Spleen (tissue), 11 donors: ENCODE data around the gene PERP. TPM values are rescaled to one million over a fixed set of nuclear protein-coding genes. Genes with fewer than 3 reads are reported as not detected.
"Not testable (repeated sequence)": the region's sequence is repeated elsewhere in the genome, so short reads cannot be mapped to it uniquely, and the experiment has no call there.

Source experiments
- DNase-seq: peaks from one replicate; pipeline ENCODE4 v3.0.0-alpha.2; 2020
- H3K27ac ChIP-seq, 8 donors: fragments of 200-600 bp; sonication (generic) in 7 of 8; 1 replicate in 4 of 8; 2 replicates in 4 of 8; pipeline versions ENCODE4 v1.5.0 to v1.8.0; 2016 to 2021; ENCODE audit warnings: inconsistent platforms in 4 of 8, mild to moderate bottlenecking in 4 of 8, moderate library complexity in 1 of 8
- H3K27me3 ChIP-seq, 7 donors: fragments of 200-600 bp; sonication (generic) in 6 of 7; replicated peaks in 1 of 7; 1 replicate in 4 of 7; 2 replicates in 3 of 7; pipeline versions ENCODE4 v1.5.0 to v1.8.0; 2016 to 2021; ENCODE audit warnings: inconsistent platforms in 3 of 7, mild to moderate bottlenecking in 1 of 7
- H3K36me3 ChIP-seq, 6 donors: fragments of 200-600 bp; sonication (generic) in 5 of 6; 1 replicate in 4 of 6; 2 replicates in 2 of 6; pipeline versions ENCODE4 v1.5.0 to v1.8.0; 2016 to 2021; ENCODE audit warnings: inconsistent platforms in 2 of 6
- H3K4me1 ChIP-seq, 6 donors: fragments of 200-600 bp; sonication (generic) in 5 of 6; 1 replicate in 3 of 6; 2 replicates in 3 of 6; pipeline versions ENCODE4 v1.5.0 to v1.8.0; 2016 to 2021; ENCODE audit warnings: inconsistent platforms in 3 of 6
- H3K4me3 ChIP-seq, 8 donors: fragments of 200-600 bp; sonication (generic) in 7 of 8; 1 replicate in 4 of 8; 2 replicates in 4 of 8; pipeline versions ENCODE4 v1.5.0 to v1.8.0; 2016 to 2021; ENCODE audit warnings: inconsistent platforms in 4 of 8, mild to moderate bottlenecking in 4 of 8, moderate library complexity in 2 of 8
- H3K9me3 ChIP-seq, 8 donors: fragments of 200-600 bp; sonication (generic) in 7 of 8; 1 replicate in 4 of 8; 2 replicates in 4 of 8; pipeline versions ENCODE4 v1.5.0 to v1.8.0; 2016 to 2021; ENCODE audit warnings: inconsistent platforms in 4 of 8
- POLR2A ChIP-seq, 3 donors: fragments of 450-650 bp; IDR thresholded peaks; one replicate each; pipeline ENCODE4 v1.5.1; 2017; ENCODE audit warnings: antibody characterized with exemption in 3 of 3, mild to moderate bottlenecking in 1 of 3
- POLR2AphosphoS5 ChIP-seq, 3 donors: sonication (generic); formaldehyde crosslinking; IDR thresholded peaks; one replicate each; pipeline ENCODE4 v1.5.1; 2017; ENCODE audit warnings: antibody characterized with exemption in 3 of 3
- WGBS, 5 donors: extraction: QIAGEN DNeasy Blood & Tissue Kit in 3 of 5; methylation state at CpG; one replicate each; pipeline versions ENCODE4 v1.1.5 to v1.1.7; 2013 to 2018; 5-methylcytosine and 5-hydroxymethylcytosine counted together
- intact Hi-C: fragments of 100-400 bp; cut with DNase I; formaldehyde crosslinking; loops from one replicate; pipeline ENCODE4 v1.15.0; 2023; ENCODE audit warnings: low total_unique reads
- polyA plus RNA-seq, 3 donors: library from polyadenylated mRNA; stranded (reverse); fragments of 200-250 nt; gene quantifications; one replicate each; pipeline ENCODE4 v1.2.1, GENCODE V29; 2013
- total RNA-seq, 7 donors: library from RNA; depleted of rRNA in 3 of 7; stranded (reverse); fragments of >200 nt in 3 of 7; fragmentation: NEBNext Ultra II Directional in 4 of 7; extraction: Animal tissue kit (Norgen Biotek cat#: 25700) in 4 of 7; gene quantifications; one replicate each; pipeline versions ENCODE4 v1.1.0 to v1.2.1, GENCODE V29; 2016 to 2021
- TF ChIP-seq, protein P1 (sequence below), 11 experiments: fragments of 200-600 bp in 7 of 11; fragments of 450-650 bp in 4 of 11; sonication (generic) in 4 of 11; IDR thresholded peaks in 8 of 11; conservative IDR thresholded peaks in 3 of 11; 1 replicate in 7 of 11; 2 replicates in 4 of 11; pipeline versions ENCODE4 v1.4.0 to v1.8.0; 2016 to 2021; ENCODE audit warnings: antibody characterized with exemption in 11 of 11, inconsistent platforms in 4 of 11, mild to moderate bottlenecking in 1 of 11
- donor health status: healthy with polysubstance abuse.
- donor health status: DM: no; HTN: no; CAD: no; lungs with moderate emphysema.
- donor health status: DM: no; HTN: no; CAD: no.
- donor health status: Bipolar disorder and iron deficiency.
- donor health status: healthy.
- donor health status: DM: no; HTN: no; CAD: no.
- donor health status: DM: yes; HTN: yes; CAD: no.

The PERP gene
- total and polyA plus RNA-seq, 10 donors: 0.29 to 1.1 (median 0.55) TPM

DNA sequence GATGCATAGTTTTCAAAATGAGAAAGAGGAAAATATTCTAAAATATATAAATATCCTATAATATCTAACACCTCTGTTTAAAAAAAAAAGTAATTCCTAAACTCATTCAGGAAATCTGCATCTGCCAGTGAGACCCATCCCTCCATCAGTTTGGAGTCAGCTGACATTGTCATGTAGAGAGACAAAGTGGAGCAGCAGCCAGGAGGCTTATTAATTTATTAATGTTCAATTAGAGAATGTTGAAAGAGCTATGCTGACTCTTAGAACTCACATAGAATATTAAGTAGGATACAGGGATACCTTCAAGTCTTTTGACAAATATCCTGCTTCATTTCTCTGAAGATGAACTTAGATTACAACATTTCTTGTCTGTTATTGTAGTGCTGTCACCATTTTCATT, 12.8 kb upstream of the PERP start:
- DNase-seq: no peak
- H3K36me3 ChIP-seq: no peaks in the 10 kb centered on the region
- H3K9me3 ChIP-seq: peaks cover 0 to 4% (median 0%) of the 10 kb centered on the region in 8 donors
- H3K4me1 ChIP-seq: peaks cover 0 to 10% (median 2%) of the 10 kb centered on the region in 6 donors
- no peak overlapping the region for H3K4me3 ChIP-seq
- peaks cover 0 to 30% (median 0%) of the 10 kb centered on the region in 7 donors for H3K27me3 ChIP-seq
- TF ChIP-seq, protein P1, sequence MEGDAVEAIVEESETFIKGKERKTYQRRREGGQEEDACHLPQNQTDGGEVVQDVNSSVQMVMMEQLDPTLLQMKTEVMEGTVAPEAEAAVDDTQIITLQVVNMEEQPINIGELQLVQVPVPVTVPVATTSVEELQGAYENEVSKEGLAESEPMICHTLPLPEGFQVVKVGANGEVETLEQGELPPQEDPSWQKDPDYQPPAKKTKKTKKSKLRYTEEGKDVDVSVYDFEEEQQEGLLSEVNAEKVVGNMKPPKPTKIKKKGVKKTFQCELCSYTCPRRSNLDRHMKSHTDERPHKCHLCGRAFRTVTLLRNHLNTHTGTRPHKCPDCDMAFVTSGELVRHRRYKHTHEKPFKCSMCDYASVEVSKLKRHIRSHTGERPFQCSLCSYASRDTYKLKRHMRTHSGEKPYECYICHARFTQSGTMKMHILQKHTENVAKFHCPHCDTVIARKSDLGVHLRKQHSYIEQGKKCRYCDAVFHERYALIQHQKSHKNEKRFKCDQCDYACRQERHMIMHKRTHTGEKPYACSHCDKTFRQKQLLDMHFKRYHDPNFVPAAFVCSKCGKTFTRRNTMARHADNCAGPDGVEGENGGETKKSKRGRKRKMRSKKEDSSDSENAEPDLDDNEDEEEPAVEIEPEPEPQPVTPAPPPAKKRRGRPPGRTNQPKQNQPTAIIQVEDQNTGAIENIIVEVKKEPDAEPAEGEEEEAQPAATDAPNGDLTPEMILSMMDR (IDR thresholded peaks at IDR 0.05 in 8 of 11, conservative IDR thresholded peaks at IDR 0.05 in 3 of 11): no peak
- TF ChIP-seq POLR2A (IDR thresholded peaks at IDR 0.05) (no peak), POLR2AphosphoS5 (IDR thresholded peaks at IDR 0.05) (no peak)
- intact Hi-C loops: loop anchor here (5.0 to 10.0 kb wide), 4 partner anchors 165 to 645 kb away; no protein-coding TSS in a partner anchor
- no peak overlapping the region for H3K27ac ChIP-seq

- H3K36me3 ChIP-seq, DNase-seq, H3K9me3 ChIP-seq, H3K4me3 ChIP-seq, H3K27ac ChIP-seq: not testable (repeated sequence)
- Histone ChIP-seq H3K4me1 (peaks cover 0 to 10% (median 2%) of the 10 kb centered on the region in 6 donors), H3K27me3 (peaks cover 0 to 35% (median 0%) of the 10 kb centered on the region in 7 donors)
- 74 to 92% (median 83%) methylated on average over 1 of the region's 1 CpG for WGBS, 5 donors
- intact Hi-C loops: loop anchor here (5.0 to 10.0 kb wide), 4 partner anchors 166 to 646 kb away; no protein-coding TSS in a partner anchor
These were observed 12.0 kb upstream of the PERP start for GRCh38 chr6:138119229-138119628.

- peaks cover 0 to 10% (median 2%) of the 10 kb centered on the region in 6 donors for H3K4me1 ChIP-seq
- DNase-seq: no peak
- TF ChIP-seq POLR2A (IDR thresholded peaks at IDR 0.05) (no peak), POLR2AphosphoS5 (IDR thresholded peaks at IDR 0.05) (no peak)
- TF ChIP-seq, protein P1 (IDR thresholded peaks at IDR 0.05 in 8 of 11, conservative IDR thresholded peaks at IDR 0.05 in 3 of 11): no peak
- no peak overlapping the region for H3K27ac ChIP-seq
- WGBS, 5 donors: 87 to 96% (median 93%) methylated on average over 8 of the region's 8 CpGs
- H3K27me3 ChIP-seq: peaks cover 0 to 35% (median 0%) of the 10 kb centered on the region in 7 donors
- H3K9me3 ChIP-seq: no peaks in the 10 kb centered on the region
- no peaks in the 10 kb centered on the region for H3K36me3 ChIP-seq
- intact Hi-C loops: loop anchor here (5.0 to 10.0 kb wide), 4 partner anchors 167 to 647 kb away; no protein-coding TSS in a partner anchor
- no peak overlapping the region for H3K4me3 ChIP-seq
These were observed 10.2 kb upstream of the PERP start for GRCh38 chr6:138117376-138117914.

- no peak overlapping the region for H3K27ac ChIP-seq
These were observed 9.4 kb upstream of the PERP start for GRCh38 chr6:138116661-138116999.

More at GRCh38 chr6:138116661-138116999, 9.4 kb upstream of the PERP start:
- peaks cover 0 to 29% (median 0%) of the 10 kb centered on the region in 7 donors for H3K27me3 ChIP-seq
- WGBS, 5 donors: 72 to 82% (median 79%) methylated on average over 3 of the region's 3 CpGs
- H3K9me3 ChIP-seq: no peaks in the 10 kb centered on the region
- intact Hi-C loops: loop anchor here (5.0 to 10.0 kb wide), 4 partner anchors 168 to 648 kb away; no protein-coding TSS in a partner anchor
- H3K4me3 ChIP-seq: no peak overlapping the region
- no peak for TF ChIP-seq POLR2AphosphoS5 (IDR thresholded peaks at IDR 0.05)
- no peak for TF ChIP-seq POLR2A (IDR thresholded peaks at IDR 0.05)
- TF ChIP-seq, protein P1 (IDR thresholded peaks at IDR 0.05 in 8 of 11, conservative IDR thresholded peaks at IDR 0.05 in 3 of 11): no peak
- H3K4me1 ChIP-seq: peaks cover 0 to 10% (median 2%) of the 10 kb centered on the region in 6 donors
- DNase-seq: no peak
- H3K36me3 ChIP-seq: no peaks in the 10 kb centered on the region
